HCT116 (cell line): ENCODE results near the gene RALGPS1. TPM values are rescaled to one million over a fixed set of nuclear protein-coding genes. Genes with fewer than 3 reads are reported as not detected.

Source experiments
- ATAC-seq: fragments of 200-7000 bp; cut with Tn5 transposase; 2 replicates; pipeline ENCODE4 v1.9.1; 2020; ENCODE audit warnings: mild to moderate bottlenecking, moderate library complexity
- BruUV-seq: library from RNA; stranded (reverse); fragments of 400-500 nt; replicated peaks from 2 replicates; lab custom pipeline; 2021; lab: Mats Ljungman, UMichigan
- CTCF ChIA-PET: fragments of 300-600 bp; sonication (Branson Sonifier 250); formaldehyde crosslinking; loops from one replicate; lab custom pipeline; 2021; ENCODE audit warnings: antibody characterized with exemption; lab: Charles Lee
- POLR2A ChIA-PET: fragments of 300-600, 350-600 bp; sonication (Branson Sonifier 250); formaldehyde crosslinking; loops from one replicate; lab custom pipeline; 2021; ENCODE audit warnings: antibody characterized with exemption; lab: Charles Lee
- RAD21 ChIA-PET, 2 experiments: fragments of 300-600 bp; sonication (Branson Sonifier 250); formaldehyde crosslinking; loops; one replicate each; lab custom pipeline; 2023; ENCODE audit warnings: low total read pairs in 2 of 2; ENCODE audit not compliant: uncharacterized antibody in 2 of 2, unreplicated experiment in 2 of 2, low non-redundant PET in 1 of 2; lab: Charles Lee
- DNase-seq: peaks from one replicate; pipeline ENCODE4 v3.0.0-alpha.2; 2010; ENCODE audit warnings: low read depth, low spot score
- H2AFZ ChIP-seq: fragments of 200-600 bp; shearing (Covaris generic), sonication (generic); 2 replicates; pipeline ENCODE4 v1.6.1; 2017; ENCODE audit warnings: low read depth, mixed run types, mixed read lengths, antibody characterized with exemption, low read length; ENCODE audit not compliant: poor library complexity, severe bottlenecking
- H3K27ac ChIP-seq: 2 replicates; pipeline ENCODE4 v1.5.1; 2012; ENCODE audit warnings: low read depth, low read length
- H3K27me3 ChIP-seq: fragments of 200-600 bp; sonication (generic); 2 replicates; pipeline ENCODE4 v1.6.1; 2016; ENCODE audit warnings: mixed run types, low read length, mixed read lengths; ENCODE audit not compliant: insufficient read depth
- H3K36me3 ChIP-seq, 2 experiments: fragments of 200-500 bp in 1 of 2; fragments of 200-600 bp in 1 of 2; sonication (Bioruptor generic) in 1 of 2; sonication (generic) in 1 of 2; 2 replicates each; pipeline versions ENCODE4 v1.5.1 to v1.6.1; 2014 to 2016; ENCODE audit warnings: low read length in 2 of 2, inconsistent platforms in 1 of 2, mixed read lengths in 1 of 2, mixed run types in 1 of 2; ENCODE audit not compliant: insufficient read depth in 2 of 2, control insufficient read depth in 1 of 2
- H3K4me1 ChIP-seq, 2 experiments: fragments of 200-600 bp in 1 of 2; sonication (generic) in 1 of 2; 2 replicates each; pipeline versions ENCODE4 v1.5.1 to v1.6.1; 2012 to 2017; ENCODE audit warnings: low read length in 2 of 2, inconsistent platforms in 1 of 2, mild to moderate bottlenecking in 1 of 2, mixed read lengths in 1 of 2, mixed run types in 1 of 2, moderate library complexity in 1 of 2; ENCODE audit not compliant: insufficient read depth in 2 of 2, control insufficient read depth in 1 of 2
- H3K4me2 ChIP-seq: fragments of 200-600 bp; sonication (generic); 2 replicates; pipeline ENCODE4 v1.6.1; 2017; ENCODE audit warnings: mixed run types, low read length, mixed read lengths
- H3K4me3 ChIP-seq, 2 experiments: fragments of 200-600 bp in 1 of 2; sonication (generic) in 1 of 2; replicated peaks in 1 of 2; 2 replicates each; pipeline ENCODE4 v1.5.1; 2011 to 2016; ENCODE audit warnings: low read length in 2 of 2, control low read depth in 1 of 2, low read depth in 1 of 2, mild to moderate bottlenecking in 1 of 2, mixed read lengths in 1 of 2, mixed run types in 1 of 2
- H3K79me2 ChIP-seq: fragments of 200-600 bp; sonication (generic); 2 replicates; pipeline ENCODE4 v1.6.1; 2017; ENCODE audit warnings: mild to moderate bottlenecking, mixed run types, low read length, moderate library complexity, mixed read lengths; ENCODE audit not compliant: insufficient read depth
- H3K9ac ChIP-seq: fragments of 200-600 bp; sonication (generic); 2 replicates; pipeline ENCODE4 v1.6.1; 2016; ENCODE audit warnings: low read length, mixed read lengths
- H3K9me2 ChIP-seq: fragments of 200-600 bp; sonication (generic), shearing (Covaris generic); 2 replicates; pipeline ENCODE4 v1.6.1; 2017; ENCODE audit warnings: mixed run types, mild to moderate bottlenecking, moderate library complexity; ENCODE audit not compliant: insufficient read depth
- H3K9me3 ChIP-seq, 2 experiments: fragments of 200-500 bp in 1 of 2; fragments of 200-600 bp in 1 of 2; sonication (Bioruptor generic) in 1 of 2; sonication (generic) in 1 of 2; 2 replicates each; pipeline ENCODE4 v1.6.1; 2014 to 2017; ENCODE audit warnings: low read length in 2 of 2, mixed read lengths in 2 of 2, inconsistent platforms in 1 of 2, low read depth in 1 of 2, mild to moderate bottlenecking in 1 of 2, mixed run types in 1 of 2, moderate library complexity in 1 of 2; ENCODE audit not compliant: control insufficient read depth in 1 of 2, insufficient read depth in 1 of 2
- H4K20me1 ChIP-seq: fragments of 200-600 bp; sonication (generic), shearing (Covaris generic); 2 replicates; pipeline ENCODE4 v1.6.1; 2017; ENCODE audit warnings: mixed run types, mild to moderate bottlenecking, moderate library complexity; ENCODE audit not compliant: insufficient read depth
- FOSL1 ChIP-seq: IDR thresholded peaks from 2 replicates; pipeline ENCODE4 v1.6.1; 2012; ENCODE audit warnings: low read depth
- JUND ChIP-seq: IDR thresholded peaks from 2 replicates; pipeline ENCODE4 v1.6.1; 2012
- RAD21 ChIP-seq: IDR thresholded peaks from 2 replicates; pipeline ENCODE4 v1.6.1; 2012; ENCODE audit warnings: low read depth, mild to moderate bottlenecking
- SIN3A ChIP-seq: IDR thresholded peaks from 2 replicates; pipeline ENCODE4 v1.6.1; 2012; ENCODE audit warnings: low read depth
- SP1 ChIP-seq: IDR thresholded peaks from 2 replicates; pipeline ENCODE4 v1.6.1; 2012; ENCODE audit warnings: low read depth
- TCF7L2 ChIP-seq: IDR thresholded peaks from 2 replicates; pipeline ENCODE4 v1.7.0; 2011; ENCODE audit warnings: borderline replicate concordance, inconsistent platforms; ENCODE audit not compliant: insufficient read depth, insufficient read length; ENCODE audit errors: extremely low read depth
- ZNF274 ChIP-seq: fragments of 200-500 bp; sonication (Bioruptor generic); IDR thresholded peaks from 2 replicates; pipeline ENCODE4 v1.6.1; 2014; ENCODE audit warnings: mild to moderate bottlenecking, low read depth, low read length, inconsistent platforms
- intact Hi-C: fragments of 100-400 bp; cut with micrococcal nuclease; formaldehyde crosslinking; loops from 2 replicates; pipeline ENCODE4 v1.10.0; 2022
- total RNA-seq: library from RNA; stranded (reverse); gene quantifications from one replicate; pipeline ENCODE4 v1.2.1, GENCODE V29; 2021; ENCODE audit not compliant: unreplicated experiment
- TF ChIP-seq, protein P1 (sequence below): IDR thresholded peaks from 2 replicates; pipeline ENCODE4 v1.6.1; 2012
- TF ChIP-seq, protein P2 (sequence below), 3 experiments: fragments of 200-600 bp in 1 of 3; sonication (generic) in 1 of 3; IDR thresholded peaks in 2 of 3; conservative IDR thresholded peaks in 1 of 3; 2 replicates each; pipeline ENCODE4 v1.5.1; 2012 to 2017; ENCODE audit warnings: low read depth in 2 of 3, low read length in 2 of 3, antibody characterized with exemption in 1 of 3, borderline replicate concordance in 1 of 3, control low read depth in 1 of 3, mild to moderate bottlenecking in 1 of 3, mixed read lengths in 1 of 3, mixed run types in 1 of 3, moderate library complexity in 1 of 3; ENCODE audit not compliant: insufficient read depth in 1 of 3

The RALGPS1 gene
- total RNA-seq, 1 experiment from 2014 or later, result 7.6 TPM

DNA sequence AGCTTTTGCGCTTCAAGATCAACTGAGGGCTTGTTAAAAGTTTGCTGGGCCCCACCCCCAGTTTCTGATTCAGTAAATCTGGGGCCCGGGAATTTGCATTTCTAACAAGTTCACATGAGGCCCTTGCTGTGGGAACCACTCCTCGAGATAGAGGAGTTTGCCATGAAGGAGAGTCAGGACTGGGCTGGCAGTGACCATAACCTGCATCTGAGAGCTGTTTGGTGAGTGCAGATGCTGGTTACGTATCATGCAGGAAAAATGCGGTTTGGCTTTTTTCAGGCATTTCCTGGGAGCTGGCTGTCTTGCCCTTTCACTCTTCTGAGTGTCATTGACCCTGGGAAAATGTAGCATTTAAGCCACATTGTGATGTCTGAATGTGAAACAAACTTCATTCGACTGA is 217.3 kb downstream of the RALGPS1 start:
- no peaks in the 10 kb centered on the region for H4K20me1 ChIP-seq
- no peaks in the 10 kb centered on the region for H3K79me2 ChIP-seq
- peaks cover 22 to 31% of the 10 kb centered on the region in 2 experiments for H3K4me1 ChIP-seq
- no peaks in the 10 kb centered on the region for H3K27me3 ChIP-seq
- H3K9me2 ChIP-seq, result no peaks in the 10 kb centered on the region
- DNase-seq, result peak; percentile 15
- peak; percentile 27; the same call in 1 of the 2 replicates for TF ChIP-seq FOSL1
- 0 out of 2 replicates have a peak, but pooled peaks have one; percentile 23 for TF ChIP-seq SP1
- no peak for TF ChIP-seq SIN3A
- CTCF ChIA-PET, result no interaction called here
- intact Hi-C loops, result loop anchor here (2.0 kb wide), 1 partner anchor 67 kb away; no protein-coding TSS in a partner anchor
- no TSS peak for BruUV-seq
- H3K4me3 ChIP-seq, result no peak overlapping the region
- RAD21 ChIA-PET, result no interaction called here
- no peaks in the 10 kb centered on the region for H3K36me3 ChIP-seq
- no peak overlapping the region for H3K27ac ChIP-seq
- H2AFZ ChIP-seq, result no peak overlapping the region
- H3K9me3 ChIP-seq, result no peaks in the 10 kb centered on the region
- H3K9ac ChIP-seq, result no peak overlapping the region
- POLR2A ChIA-PET, result no interaction called here
- peak; percentile 71 for ATAC-seq
- H3K4me2 ChIP-seq, result peak overlapping the region; percentile 31

DNA sequence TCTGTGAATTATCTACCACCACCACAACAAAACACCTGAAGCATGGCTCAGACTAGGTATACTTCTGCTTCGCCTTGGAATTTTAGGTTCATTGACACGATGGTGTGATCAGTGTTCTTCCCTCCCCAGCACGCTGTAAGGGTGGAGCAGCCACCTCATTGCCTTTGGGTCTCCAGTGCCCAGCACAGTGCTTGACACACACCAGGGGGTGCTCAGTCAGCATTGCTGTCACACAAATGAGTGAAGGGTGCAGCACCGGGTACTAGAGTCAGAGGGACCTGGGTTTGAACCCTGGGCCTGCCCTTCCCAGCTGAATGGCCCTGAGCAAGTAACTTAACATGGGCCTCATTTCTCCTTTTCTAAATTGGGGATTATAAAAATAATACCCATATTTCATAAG is 217.8 kb downstream of the RALGPS1 start:
- intact Hi-C loops, result loop anchor here (2.0 kb wide), 1 partner anchor 66 kb away; no protein-coding TSS in a partner anchor
- peak; percentile 78 for ATAC-seq

More for the DNA sequence above, 217.8 kb downstream of the RALGPS1 start:
- ChIA-PET POLR2A (no interaction called here), RAD21 (no interaction called here)
- Histone ChIP-seq H3K79me2 (no peaks in the 10 kb centered on the region), H3K27me3 (no peaks in the 10 kb centered on the region), H3K9ac (no peak overlapping the region), H3K4me1 (peaks cover 22 to 31% of the 10 kb centered on the region in 2 experiments), H3K36me3 (no peaks in the 10 kb centered on the region)
- no TSS peak for BruUV-seq
- TF ChIP-seq JUND (no peak), ZNF274 (no peak), TCF7L2 (no peak), SP1 (no peak), RAD21 (peak; percentile 48)
- TF ChIP-seq, protein P1, sequence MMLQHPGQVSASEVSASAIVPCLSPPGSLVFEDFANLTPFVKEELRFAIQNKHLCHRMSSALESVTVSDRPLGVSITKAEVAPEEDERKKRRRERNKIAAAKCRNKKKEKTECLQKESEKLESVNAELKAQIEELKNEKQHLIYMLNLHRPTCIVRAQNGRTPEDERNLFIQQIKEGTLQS, result no peak
- TF ChIP-seq, protein P2, sequence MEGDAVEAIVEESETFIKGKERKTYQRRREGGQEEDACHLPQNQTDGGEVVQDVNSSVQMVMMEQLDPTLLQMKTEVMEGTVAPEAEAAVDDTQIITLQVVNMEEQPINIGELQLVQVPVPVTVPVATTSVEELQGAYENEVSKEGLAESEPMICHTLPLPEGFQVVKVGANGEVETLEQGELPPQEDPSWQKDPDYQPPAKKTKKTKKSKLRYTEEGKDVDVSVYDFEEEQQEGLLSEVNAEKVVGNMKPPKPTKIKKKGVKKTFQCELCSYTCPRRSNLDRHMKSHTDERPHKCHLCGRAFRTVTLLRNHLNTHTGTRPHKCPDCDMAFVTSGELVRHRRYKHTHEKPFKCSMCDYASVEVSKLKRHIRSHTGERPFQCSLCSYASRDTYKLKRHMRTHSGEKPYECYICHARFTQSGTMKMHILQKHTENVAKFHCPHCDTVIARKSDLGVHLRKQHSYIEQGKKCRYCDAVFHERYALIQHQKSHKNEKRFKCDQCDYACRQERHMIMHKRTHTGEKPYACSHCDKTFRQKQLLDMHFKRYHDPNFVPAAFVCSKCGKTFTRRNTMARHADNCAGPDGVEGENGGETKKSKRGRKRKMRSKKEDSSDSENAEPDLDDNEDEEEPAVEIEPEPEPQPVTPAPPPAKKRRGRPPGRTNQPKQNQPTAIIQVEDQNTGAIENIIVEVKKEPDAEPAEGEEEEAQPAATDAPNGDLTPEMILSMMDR (IDR thresholded peaks at IDR 0.05 in 2 of 3, conservative IDR thresholded peaks at IDR 0.05 in 1 of 3; ENCODE audit: borderline replicate concordance in 1 of 3, insufficient read depth in 1 of 3, low read depth in 2 of 3, low read length in 2 of 3), result peak in 1 of 3 experiments; percentile 14; a peak in 1 of 6 replicates
- TF ChIP-seq, all 23 proteins: peak for 2
- H3K4me2 ChIP-seq, result peak overlapping the region; percentile 31
- no peak overlapping the region for H3K27ac ChIP-seq
- DNase-seq, result no peak
- no peaks in the 10 kb centered on the region for H3K9me2 ChIP-seq
- no peak overlapping the region for H2AFZ ChIP-seq
- H3K9me3 ChIP-seq, result no peaks in the 10 kb centered on the region
- no peak overlapping the region for H3K4me3 ChIP-seq
- CTCF ChIA-PET, result no interaction called here
- no peaks in the 10 kb centered on the region for H4K20me1 ChIP-seq
